ENCODE measurements around the gene PTPRQ.

Gene PTPRQ

GRCh38 chr12:80443974-80444666 is at the start of gene PTPRQ:
TSS of gene PTPRQ (plus strand) at chr12:80444235. CDS start at chr12:80444346, 111 bp downstream.
- Histone ChIP-seq H3K9ac (ENCODE audit: low read length) (no peak within 1 kb of the TSS), H3K4me1 (ENCODE audit: control insufficient read depth, insufficient read depth, low read length) (no peaks in the 10 kb centered on the region)

GRCh38 chr12:80400571-80400991 is 43.5 kb upstream of the PTPRQ start:
- peak overlapping the region; percentile 39; the same call in 1 of the 2 replicates for H3K4me3 ChIP-seq (ENCODE audit: low read depth, low read length)
- H3K4me1 ChIP-seq (ENCODE audit: control insufficient read depth, insufficient read depth, low read length), result no peaks in the 10 kb centered on the region
- no peaks in the 10 kb centered on the region for H3K27me3 ChIP-seq (ENCODE audit: control insufficient read depth, insufficient read depth, low read length)
- H3K9me3 ChIP-seq (ENCODE audit: control insufficient read depth, insufficient read depth, low read depth, low read length), result no peaks in the 10 kb centered on the region
- no peak overlapping the region for H3K9ac ChIP-seq (ENCODE audit: low read length)
- H3K36me3 ChIP-seq (ENCODE audit: control insufficient read depth, insufficient read depth, low read length), result no peaks in the 10 kb centered on the region
- H3K27ac ChIP-seq (ENCODE audit: low read depth, low read length), result no peak overlapping the region

More at GRCh38 chr12:80443974-80444666, at the start of gene PTPRQ:
- no peaks in the 10 kb centered on the region for H3K9me3 ChIP-seq (ENCODE audit: control insufficient read depth, insufficient read depth, low read depth, low read length)
- no peak within 1 kb of the TSS for H3K4me3 ChIP-seq (ENCODE audit: low read depth, low read length)
- H3K27ac ChIP-seq (ENCODE audit: low read depth, low read length), result no peak within 1 kb of the TSS
- H3K36me3 ChIP-seq (ENCODE audit: control insufficient read depth, insufficient read depth, low read length), result no peaks in the 10 kb centered on the region
- no peaks in the 10 kb centered on the region for H3K27me3 ChIP-seq (ENCODE audit: control insufficient read depth, insufficient read depth, low read length)

GRCh38 chr12:80401191-80401590 is 42.8 kb upstream of the PTPRQ start:
- no peak overlapping the region for H3K27ac ChIP-seq (ENCODE audit: low read depth, low read length)
- H3K9ac ChIP-seq (ENCODE audit: low read length), result no peak overlapping the region
- H3K4me1 ChIP-seq (ENCODE audit: control insufficient read depth, insufficient read depth, low read length), result no peaks in the 10 kb centered on the region
- H3K9me3 ChIP-seq (ENCODE audit: control insufficient read depth, insufficient read depth, low read depth, low read length), result no peaks in the 10 kb centered on the region
- no peaks in the 10 kb centered on the region for H3K36me3 ChIP-seq (ENCODE audit: control insufficient read depth, insufficient read depth, low read length)
- no peak overlapping the region for H3K4me3 ChIP-seq (ENCODE audit: low read depth, low read length)
- no peaks in the 10 kb centered on the region for H3K27me3 ChIP-seq (ENCODE audit: control insufficient read depth, insufficient read depth, low read length)

- Histone ChIP-seq H3K27me3 (ENCODE audit: control insufficient read depth, insufficient read depth, low read length) (no peaks in the 10 kb centered on the region; the same call in 1 of the 2 replicates), H3K9ac (ENCODE audit: low read length) (no peak overlapping the region), H3K36me3 (ENCODE audit: control insufficient read depth, insufficient read depth, low read length) (no peaks in the 10 kb centered on the region), H3K27ac (ENCODE audit: low read depth, low read length) (no peak overlapping the region), H3K4me1 (ENCODE audit: control insufficient read depth, insufficient read depth, low read length) (no peaks in the 10 kb centered on the region), H3K9me3 (ENCODE audit: control insufficient read depth, insufficient read depth, low read depth, low read length) (no peaks in the 10 kb centered on the region), H3K4me3 (ENCODE audit: low read depth, low read length) (no peak overlapping the region)
These were observed 39.4 kb upstream of the PTPRQ start for GRCh38 chr12:80404629-80405028.

GRCh38 chr12:80406253-80406652 is 37.8 kb upstream of the PTPRQ start:
- Histone ChIP-seq H3K9ac (ENCODE audit: low read length) (no peak overlapping the region), H3K9me3 (ENCODE audit: control insufficient read depth, insufficient read depth, low read depth, low read length) (no peaks in the 10 kb centered on the region), H3K36me3 (ENCODE audit: control insufficient read depth, insufficient read depth, low read length) (no peaks in the 10 kb centered on the region), H3K4me3 (ENCODE audit: low read depth, low read length) (no peak overlapping the region), H3K4me1 (ENCODE audit: control insufficient read depth, insufficient read depth, low read length) (no peaks in the 10 kb centered on the region), H3K27ac (ENCODE audit: low read depth, low read length) (no peak overlapping the region), H3K27me3 (ENCODE audit: control insufficient read depth, insufficient read depth, low read length) (no peaks in the 10 kb centered on the region; the same call in 1 of the 2 replicates)

- Histone ChIP-seq H3K9ac (ENCODE audit: low read length) (no peak overlapping the region), H3K4me1 (ENCODE audit: control insufficient read depth, insufficient read depth, low read length) (no peaks in the 10 kb centered on the region), H3K4me3 (ENCODE audit: low read depth, low read length) (no peak overlapping the region), H3K27ac (ENCODE audit: low read depth, low read length) (no peak overlapping the region), H3K27me3 (ENCODE audit: control insufficient read depth, insufficient read depth, low read length) (no peaks in the 10 kb centered on the region; the same call in 1 of the 2 replicates), H3K36me3 (ENCODE audit: control insufficient read depth, insufficient read depth, low read length) (no peaks in the 10 kb centered on the region), H3K9me3 (ENCODE audit: control insufficient read depth, insufficient read depth, low read depth, low read length) (no peaks in the 10 kb centered on the region)
These were observed 32.2 kb upstream of the PTPRQ start for GRCh38 chr12:80411787-80412186.

- Histone ChIP-seq H3K4me1 (ENCODE audit: control insufficient read depth, insufficient read depth, low read length) (no peaks in the 10 kb centered on the region), H3K9me3 (ENCODE audit: control insufficient read depth, insufficient read depth, low read depth, low read length) (no peaks in the 10 kb centered on the region), H3K9ac (ENCODE audit: low read length) (no peak overlapping the region), H3K27me3 (ENCODE audit: control insufficient read depth, insufficient read depth, low read length) (no peaks in the 10 kb centered on the region), H3K27ac (ENCODE audit: low read depth, low read length) (no peak overlapping the region), H3K36me3 (ENCODE audit: control insufficient read depth, insufficient read depth, low read length) (no peaks in the 10 kb centered on the region), H3K4me3 (ENCODE audit: low read depth, low read length) (no peak overlapping the region)
These were observed 31.6 kb upstream of the PTPRQ start for GRCh38 chr12:80412343-80412953.

GRCh38 chr12:80413462-80413861 is 30.6 kb upstream of the PTPRQ start:
- Histone ChIP-seq H3K36me3 (ENCODE audit: control insufficient read depth, insufficient read depth, low read length) (no peaks in the 10 kb centered on the region), H3K27ac (ENCODE audit: low read depth, low read length) (no peak overlapping the region), H3K9me3 (ENCODE audit: control insufficient read depth, insufficient read depth, low read depth, low read length) (no peaks in the 10 kb centered on the region), H3K4me1 (ENCODE audit: control insufficient read depth, insufficient read depth, low read length) (no peaks in the 10 kb centered on the region), H3K9ac (ENCODE audit: low read length) (no peak overlapping the region), H3K4me3 (ENCODE audit: low read depth, low read length) (no peak overlapping the region), H3K27me3 (ENCODE audit: control insufficient read depth, insufficient read depth, low read length) (no peaks in the 10 kb centered on the region)

- no peak overlapping the region for H3K4me3 ChIP-seq (ENCODE audit: low read depth, low read length)
- no peaks in the 10 kb centered on the region for H3K4me1 ChIP-seq (ENCODE audit: control insufficient read depth, insufficient read depth, low read length)
- H3K36me3 ChIP-seq (ENCODE audit: control insufficient read depth, insufficient read depth, low read length), result no peaks in the 10 kb centered on the region
- no peak overlapping the region for H3K9ac ChIP-seq (ENCODE audit: low read length)
- no peaks in the 10 kb centered on the region for H3K9me3 ChIP-seq (ENCODE audit: control insufficient read depth, insufficient read depth, low read depth, low read length)
- H3K27me3 ChIP-seq (ENCODE audit: control insufficient read depth, insufficient read depth, low read length), result no peaks in the 10 kb centered on the region
- H3K27ac ChIP-seq (ENCODE audit: low read depth, low read length), result no peak overlapping the region
These were observed 28.6 kb upstream of the PTPRQ start for GRCh38 chr12:80415466-80415865.

- Histone ChIP-seq H3K36me3 (ENCODE audit: control insufficient read depth, insufficient read depth, low read length) (no peaks in the 10 kb centered on the region), H3K4me1 (ENCODE audit: control insufficient read depth, insufficient read depth, low read length) (no peaks in the 10 kb centered on the region), H3K27me3 (ENCODE audit: control insufficient read depth, insufficient read depth, low read length) (no peaks in the 10 kb centered on the region), H3K4me3 (ENCODE audit: low read depth, low read length) (no peak overlapping the region), H3K27ac (ENCODE audit: low read depth, low read length) (no peak overlapping the region), H3K9ac (ENCODE audit: low read length) (no peak overlapping the region), H3K9me3 (ENCODE audit: control insufficient read depth, insufficient read depth, low read depth, low read length) (no peaks in the 10 kb centered on the region)
These were observed 24.4 kb upstream of the PTPRQ start for GRCh38 chr12:80419644-80420043.

GRCh38 chr12:80420075-80420474 is 24.0 kb upstream of the PTPRQ start:
- Histone ChIP-seq H3K27ac (ENCODE audit: low read depth, low read length) (no peak overlapping the region), H3K9ac (ENCODE audit: low read length) (no peak overlapping the region), H3K4me3 (ENCODE audit: low read depth, low read length) (no peak overlapping the region), H3K36me3 (ENCODE audit: control insufficient read depth, insufficient read depth, low read length) (no peaks in the 10 kb centered on the region), H3K4me1 (ENCODE audit: control insufficient read depth, insufficient read depth, low read length) (no peaks in the 10 kb centered on the region), H3K9me3 (ENCODE audit: control insufficient read depth, insufficient read depth, low read depth, low read length) (no peaks in the 10 kb centered on the region), H3K27me3 (ENCODE audit: control insufficient read depth, insufficient read depth, low read length) (no peaks in the 10 kb centered on the region)

Data from HUES6 (cell line).